ENCODE measurements around the gene LPAR3. TPM values are rescaled to one million over a fixed set of nuclear protein-coding genes. Genes with fewer than 3 reads are reported as not detected.
"Not testable (repeated sequence)": the region's sequence is repeated elsewhere in the genome, so short reads cannot be mapped to it uniquely, and the experiment has no call there.

The LPAR3 gene
- total RNA-seq, 2 experiments from 2014 or later, result 0.36 to 0.83 TPM

GRCh38 chr1:84923317-84923716, 30.3 kb upstream of the LPAR3 start:
- ChIA-PET CTCF (interaction anchor here (1.0 to 2.1 kb wide), 2 partner anchors 12 to 332 kb away, joined by 3 to 10 read pairs; no protein-coding TSS in a partner anchor), POLR2A (no interaction called here)
- no peak overlapping the region for H3K4me3 Mint-ChIP-seq
- peaks cover 6% of the 10 kb centered on the region for H3K36me3 Mint-ChIP-seq
- no peak overlapping the region for H3K27ac Mint-ChIP-seq
- peaks cover 3% of the 10 kb centered on the region for H3K27me3 Mint-ChIP-seq
- DNase-seq, result no peak
- no peaks in the 10 kb centered on the region for H3K4me1 Mint-ChIP-seq (ENCODE audit: low read depth)
- H3K9me3 Mint-ChIP-seq, result no peaks in the 10 kb centered on the region
- intact Hi-C loops (cut with micrococcal nuclease), result no loop called here

DNA sequence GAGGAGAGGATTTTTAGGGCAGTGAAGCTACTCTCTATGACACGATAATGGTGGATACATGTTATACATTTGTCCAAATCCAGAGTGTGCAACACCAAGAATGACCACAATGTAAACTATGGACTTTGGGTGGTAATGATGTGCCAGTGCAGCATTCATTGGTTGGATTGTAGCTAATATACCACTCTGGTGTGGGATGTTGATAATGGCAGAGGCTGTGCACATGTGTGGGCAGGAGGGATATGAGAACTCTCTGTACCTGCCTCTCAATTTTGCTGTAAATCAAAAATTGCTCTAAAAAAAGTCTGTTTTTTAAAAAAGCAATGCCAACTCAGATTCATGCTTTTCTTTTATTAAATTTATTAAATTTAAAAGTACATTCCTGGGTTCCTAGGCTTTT, 27.2 kb upstream of the LPAR3 start:
- CTCF ChIA-PET, result interaction anchor here (1.1 kb wide), 1 partner anchor 138 kb away, joined by 3 read pairs; no protein-coding TSS in a partner anchor
- Mint-ChIP-seq H3K4me3 (no peak overlapping the region), H3K36me3 (no peaks in the 10 kb centered on the region), H3K27ac (no peak overlapping the region), H3K9me3 (no peaks in the 10 kb centered on the region), H3K27me3 (peaks cover 3% of the 10 kb centered on the region), H3K4me1 (ENCODE audit: low read depth) (no peaks in the 10 kb centered on the region)
- POLR2A ChIA-PET, result no interaction called here
- intact Hi-C loops (cut with micrococcal nuclease), result no loop called here
- no peak for DNase-seq

GRCh38 chr1:84919461-84919970, 26.5 kb upstream of the LPAR3 start:
- Mint-ChIP-seq H3K27ac (no peak overlapping the region), H3K4me1 (ENCODE audit: low read depth) (no peaks in the 10 kb centered on the region), H3K9me3 (no peaks in the 10 kb centered on the region), H3K36me3 (no peaks in the 10 kb centered on the region), H3K4me3 (no peak overlapping the region), H3K27me3 (peaks cover 3% of the 10 kb centered on the region)
- intact Hi-C loops (cut with micrococcal nuclease), result no loop called here
- DNase-seq, result no peak
- CTCF ChIA-PET, result interaction anchor here (1.1 kb wide), 1 partner anchor 137 kb away, joined by 3 read pairs; no protein-coding TSS in a partner anchor
- POLR2A ChIA-PET, result no interaction called here

GRCh38 chr1:84918726-84919336, 25.8 kb upstream of the LPAR3 start:
- Mint-ChIP-seq H3K4me1 (ENCODE audit: low read depth) (no peaks in the 10 kb centered on the region), H3K36me3 (no peaks in the 10 kb centered on the region), H3K27ac (no peak overlapping the region), H3K4me3 (no peak overlapping the region), H3K27me3 (peaks cover 3% of the 10 kb centered on the region), H3K9me3 (no peaks in the 10 kb centered on the region)
- POLR2A ChIA-PET, result no interaction called here
- no peak for DNase-seq
- CTCF ChIA-PET, result interaction anchor here (1.5 kb wide), 1 partner anchor 17 kb away, joined by 3 read pairs; no protein-coding TSS in a partner anchor
- intact Hi-C loops (cut with micrococcal nuclease), result no loop called here

GRCh38 chr1:84916897-84917296, 23.9 kb upstream of the LPAR3 start:
- no peak overlapping the region for H3K27ac Mint-ChIP-seq
- no peak for DNase-seq
- no peaks in the 10 kb centered on the region for H3K4me1 Mint-ChIP-seq (ENCODE audit: low read depth)
- ChIA-PET CTCF (no interaction called here), POLR2A (no interaction called here)
- H3K27me3 Mint-ChIP-seq, result peaks cover 3% of the 10 kb centered on the region
- no peak overlapping the region for H3K4me3 Mint-ChIP-seq
- intact Hi-C loops (cut with micrococcal nuclease), result no loop called here
- H3K9me3 Mint-ChIP-seq, result no peaks in the 10 kb centered on the region
- H3K36me3 Mint-ChIP-seq, result no peaks in the 10 kb centered on the region

DNA sequence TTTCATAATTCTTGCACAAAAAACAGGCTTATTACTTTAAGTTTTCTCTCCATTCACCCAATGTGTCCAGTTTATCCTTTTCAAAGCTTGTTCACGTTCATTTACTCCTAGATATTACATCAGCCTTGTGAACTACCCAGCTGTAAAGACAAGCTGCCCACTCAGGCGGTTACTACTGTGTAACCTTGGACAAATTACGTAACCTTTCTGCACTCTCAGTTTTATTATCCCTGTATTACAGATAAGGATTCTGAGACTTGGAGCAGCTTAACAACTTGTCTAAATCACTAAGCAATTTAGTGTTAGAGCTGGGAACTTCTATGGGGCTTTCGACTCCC, 20.5 kb upstream of the LPAR3 start:
- Mint-ChIP-seq H3K9me3 (no peaks in the 10 kb centered on the region), H3K27me3 (peaks cover 3% of the 10 kb centered on the region), H3K4me3 (no peak overlapping the region), H3K36me3 (no peaks in the 10 kb centered on the region), H3K4me1 (ENCODE audit: low read depth) (no peaks in the 10 kb centered on the region), H3K27ac (no peak overlapping the region)
- intact Hi-C loops (cut with micrococcal nuclease), result no loop called here
- ChIA-PET POLR2A (no interaction called here), CTCF (interaction anchor here (1.2 kb wide), 1 partner anchor 28 kb away, joined by 3 read pairs; no protein-coding TSS in a partner anchor)
- DNase-seq, result no peak

- intact Hi-C loops (cut with micrococcal nuclease), result no loop called here
- no peak overlapping the region for H3K4me3 Mint-ChIP-seq
- no peaks in the 10 kb centered on the region for H3K36me3 Mint-ChIP-seq
- H3K9me3 Mint-ChIP-seq, result no peaks in the 10 kb centered on the region
- CTCF ChIA-PET, result interaction anchor here (0.6 to 1.2 kb wide), 2 partner anchors 28 to 343 kb away, joined by 3 read pairs; no protein-coding TSS in a partner anchor
- no peak overlapping the region for H3K27ac Mint-ChIP-seq
- H3K4me1 Mint-ChIP-seq (ENCODE audit: low read depth), result no peaks in the 10 kb centered on the region
- no peak for DNase-seq
- H3K27me3 Mint-ChIP-seq, result no peaks in the 10 kb centered on the region
- POLR2A ChIA-PET, result no interaction called here
Measured at GRCh38 chr1:84912726-84913554, 19.9 kb upstream of the LPAR3 start.

DNA sequence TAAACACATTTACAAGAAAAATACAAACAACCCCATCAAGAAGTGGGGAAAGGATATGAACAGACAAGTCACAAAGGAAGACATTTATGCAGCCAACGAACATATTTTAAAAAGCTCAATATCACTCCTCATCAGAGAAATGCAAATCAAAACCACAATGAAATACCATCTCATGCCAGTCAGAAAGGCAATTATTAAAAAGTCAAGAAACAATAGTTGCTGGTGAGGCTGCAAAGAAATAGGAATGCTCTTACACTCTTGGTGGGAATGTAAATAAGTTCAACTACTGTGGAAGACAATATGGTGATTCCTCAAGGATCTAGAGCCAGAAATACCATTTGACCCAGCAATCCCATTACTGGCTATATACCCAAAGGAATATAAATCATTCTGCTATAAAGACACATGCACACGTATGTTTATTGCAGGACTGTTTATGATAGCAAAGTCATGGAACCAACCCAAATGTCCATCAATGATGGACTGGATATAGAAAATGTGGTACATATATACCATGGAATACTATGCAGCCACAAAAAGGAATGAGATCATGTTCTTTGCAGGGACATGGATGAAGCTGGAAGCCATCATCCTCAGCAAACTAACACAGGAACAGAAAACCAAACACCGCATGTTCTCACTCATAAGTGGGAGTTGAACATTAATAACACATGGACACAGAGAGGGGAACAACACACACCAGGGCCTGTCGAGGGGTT, 15.9 kb upstream of the LPAR3 start:
- POLR2A ChIA-PET; H3K27ac Mint-ChIP-seq; H3K27me3 Mint-ChIP-seq; H3K4me1 Mint-ChIP-seq (ENCODE audit: low read depth); H3K9me3 Mint-ChIP-seq; H3K36me3 Mint-ChIP-seq; DNase-seq; H3K4me3 Mint-ChIP-seq; CTCF ChIA-PET; intact Hi-C loops (cut with micrococcal nuclease): not testable (repeated sequence)

DNA sequence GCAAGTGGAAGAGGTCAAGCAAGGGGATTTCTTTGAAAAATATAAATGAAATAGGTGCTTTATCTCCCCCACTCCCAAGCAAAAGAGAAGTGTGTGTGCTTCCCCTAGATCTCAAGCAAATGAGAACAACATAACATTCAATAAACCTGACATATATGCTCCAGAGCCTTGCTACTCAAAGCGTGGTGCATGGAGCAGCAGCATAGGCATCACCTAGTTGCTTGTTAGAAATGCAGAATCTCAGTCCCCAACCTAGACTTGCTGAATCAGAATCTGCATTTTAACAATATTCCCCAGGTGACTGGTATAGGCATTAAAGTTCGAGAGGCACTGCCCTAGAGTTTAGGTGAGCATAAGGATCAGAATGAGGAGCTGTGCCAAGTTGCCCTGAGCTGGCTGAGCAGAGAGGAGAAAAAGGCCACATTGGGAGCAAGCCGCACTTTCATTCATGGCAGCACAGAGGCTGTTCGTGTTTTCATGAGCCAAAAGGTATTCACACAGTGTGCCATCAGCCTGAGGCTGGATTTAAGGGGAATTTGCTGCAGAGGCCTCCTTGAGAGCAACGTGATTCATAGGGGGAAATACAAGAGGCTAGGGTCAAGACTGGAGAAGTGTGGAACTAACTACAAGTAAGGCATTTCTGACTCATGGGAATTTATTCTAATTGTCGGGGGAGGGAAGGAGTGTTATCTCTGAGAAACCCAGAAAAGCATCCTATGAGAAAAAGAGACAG, 14.3 kb upstream of the LPAR3 start:
- POLR2A ChIA-PET, result no interaction called here
- no peak for DNase-seq
- Mint-ChIP-seq H3K4me3 (no peak overlapping the region), H3K36me3 (no peaks in the 10 kb centered on the region), H3K27me3 (no peaks in the 10 kb centered on the region), H3K9me3 (peaks cover 1% of the 10 kb centered on the region), H3K27ac (no peak overlapping the region), H3K4me1 (ENCODE audit: low read depth) (no peaks in the 10 kb centered on the region)
- intact Hi-C loops (cut with micrococcal nuclease), result no loop called here
- CTCF ChIA-PET, result no interaction called here

DNA sequence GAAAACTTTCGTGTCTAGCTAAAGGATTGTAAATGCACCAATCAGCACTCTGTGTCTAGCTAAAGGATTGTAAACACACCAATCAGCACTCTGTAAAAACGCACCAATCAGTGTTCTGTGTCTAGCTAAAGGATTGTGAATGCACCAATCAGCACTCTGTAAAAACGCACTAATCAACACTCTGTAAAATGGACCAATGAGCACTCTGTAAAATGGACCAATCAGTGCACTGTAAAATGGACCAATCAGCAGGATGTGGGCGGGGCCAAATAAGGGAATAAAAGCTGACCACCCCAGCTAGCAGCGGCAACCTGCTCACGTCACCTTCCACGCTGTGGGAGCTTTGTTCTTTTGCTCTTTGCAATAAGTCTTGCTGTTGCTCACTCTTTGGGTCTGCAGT, 9.7 kb upstream of the LPAR3 start:
- POLR2A ChIA-PET; CTCF ChIA-PET; intact Hi-C loops (cut with micrococcal nuclease); H3K36me3 Mint-ChIP-seq; H3K9me3 Mint-ChIP-seq; H3K27ac Mint-ChIP-seq; H3K4me3 Mint-ChIP-seq; H3K27me3 Mint-ChIP-seq; H3K4me1 Mint-ChIP-seq (ENCODE audit: low read depth); DNase-seq: not testable (repeated sequence)

DNA sequence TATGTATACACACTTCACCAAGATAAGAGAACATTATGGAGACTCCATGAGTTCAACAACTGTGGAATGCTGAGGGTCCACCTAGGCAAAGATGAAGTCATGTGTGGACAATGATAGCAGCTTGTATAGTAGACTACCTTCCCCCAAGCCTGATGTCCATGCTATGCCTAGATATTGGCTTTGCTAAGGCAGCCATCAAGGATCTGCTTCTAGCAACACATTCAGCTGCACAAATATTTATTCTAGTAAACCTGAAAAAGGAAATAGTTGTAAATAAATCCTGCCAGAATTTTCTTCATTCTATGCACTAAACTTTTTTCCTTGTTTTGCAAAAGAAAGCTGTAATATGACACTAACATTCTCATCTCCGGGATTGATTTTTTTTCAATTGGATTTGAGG, 7.0 kb upstream of the LPAR3 start:
- Mint-ChIP-seq H3K4me3 (no peak overlapping the region), H3K27me3 (peaks cover 3% of the 10 kb centered on the region), H3K36me3 (no peaks in the 10 kb centered on the region), H3K4me1 (ENCODE audit: low read depth) (no peaks in the 10 kb centered on the region), H3K27ac (no peak overlapping the region), H3K9me3 (peaks cover 3% of the 10 kb centered on the region)
- intact Hi-C loops (cut with micrococcal nuclease), result no loop called here
- POLR2A ChIA-PET, result no interaction called here
- no peak for DNase-seq
- CTCF ChIA-PET, result no interaction called here

GRCh38 chr1:84896279-84896678, 3.3 kb upstream of the LPAR3 start:
- POLR2A ChIA-PET, result no interaction called here
- no peaks in the 10 kb centered on the region for H3K9me3 Mint-ChIP-seq
- no peaks in the 10 kb centered on the region for H3K36me3 Mint-ChIP-seq
- peaks cover 12% of the 10 kb centered on the region for H3K4me1 Mint-ChIP-seq (ENCODE audit: low read depth)
- DNase-seq, result no peak
- H3K4me3 Mint-ChIP-seq, result no peak overlapping the region
- intact Hi-C loops (cut with micrococcal nuclease), result no loop called here
- H3K27ac Mint-ChIP-seq, result no peak overlapping the region
- CTCF ChIA-PET, result interaction anchor here (1.1 kb wide), 1 partner anchor 114 kb away, joined by 4 read pairs; no protein-coding TSS in a partner anchor
- peaks cover 27% of the 10 kb centered on the region for H3K27me3 Mint-ChIP-seq

All from activated CD4-positive, alpha-beta memory T cell treated with anti-CD3 and anti-CD28 coated beads for 36 hours (primary cell).